K562 (cell line): Measurements from ENCODE around the gene SPATA32. TPM values are rescaled to one million over a fixed set of nuclear protein-coding genes. Genes with fewer than 3 reads are reported as not detected.

Experiments used
- ATAC-seq: fragments of 200-7000 bp; cut with Tn5 transposase; 3 replicates; pipeline ENCODE4 v1.9.1; 2020; ENCODE audit warnings: moderate library complexity
- BruUV-seq: library from RNA; stranded (reverse); fragments of 400-500 nt; replicated peaks from 2 replicates; lab custom pipeline; 2021; lab: Mats Ljungman, UMichigan
- CTCF ChIA-PET: fragments of 300-600 bp; formaldehyde crosslinking; extraction: SDS; loops from one replicate; lab custom pipeline; 2021; ENCODE audit warnings: low intra/inter-chr PET ratio; lab: Yijun Ruan, JAX
- POLR2A ChIA-PET: fragments of 300-600, 350-650 bp; sonication (Branson Sonifier 250); formaldehyde crosslinking; extraction: SDS; loops from one replicate; lab custom pipeline; 2021; ENCODE audit warnings: antibody characterized with exemption, inconsistent platforms; lab: Yijun Ruan, JAX
- DNase-seq, 4 experiments: peaks; one replicate each; pipeline versions ENCODE4 v3.0.0 to v3.0.0-alpha.2; 2011 to 2018; ENCODE audit warnings: low spot score in 3 of 4, mixed read lengths in 3 of 4; ENCODE audit errors: extremely low read depth in 1 of 4
- FAIRE-seq: peaks from 2 replicates; lab custom pipeline; 2011; peaks lifted over from hg19 to GRCh38; lab: Jason Lieb, UNC
- H2AFZ ChIP-seq: 2 replicates; pipeline ENCODE4 v1.6.0; 2011; ENCODE audit warnings: low read depth, low read length, control low read depth, inconsistent platforms
- H3K27ac ChIP-seq: fragments of 200-600 bp; 3 replicates; pipeline ENCODE4 v1.8.0; 2011; ENCODE audit warnings: low read depth, mild to moderate bottlenecking, control low read depth, inconsistent platforms, low read length, moderate library complexity, mixed read lengths; ENCODE audit errors: extremely low read depth
- H3K27me3 ChIP-seq, 2 experiments: fragments of 300-600 bp in 1 of 2; 2 replicates in 1 of 2; 3 replicates in 1 of 2; pipeline versions ENCODE4 v1.6.0 to v1.8.0; 2011; ENCODE audit warnings: inconsistent platforms in 2 of 2, low read length in 2 of 2, mild to moderate bottlenecking in 1 of 2, mixed read lengths in 1 of 2, moderate library complexity in 1 of 2; ENCODE audit not compliant: control insufficient read depth in 2 of 2, insufficient read depth in 2 of 2
- H3K36me3 ChIP-seq: fragments of 300-600 bp; 3 replicates; pipeline ENCODE4 v1.8.0; 2011; ENCODE audit warnings: mild to moderate bottlenecking, low read length, inconsistent platforms; ENCODE audit not compliant: control insufficient read depth, insufficient read depth
- H3K4me1 ChIP-seq, 2 experiments: fragments of 200-600 bp in 1 of 2; replicated peaks in 1 of 2; 2 replicates in 1 of 2; 3 replicates in 1 of 2; pipeline versions ENCODE4 v1.5.1 to v1.8.0; 2011; ENCODE audit warnings: inconsistent platforms in 2 of 2, low read length in 2 of 2, mild to moderate bottlenecking in 1 of 2, mixed read lengths in 1 of 2, moderate library complexity in 1 of 2; ENCODE audit not compliant: control insufficient read depth in 2 of 2, insufficient read depth in 2 of 2
- H3K4me2 ChIP-seq: 2 replicates; pipeline ENCODE4 v1.6.1; 2011; ENCODE audit warnings: low read length, control low read depth, inconsistent platforms, mixed read lengths; ENCODE audit not compliant: insufficient read depth
- H3K4me3 ChIP-seq: fragments of 200-600 bp; sonication (generic), shearing (Covaris generic); 2 replicates; pipeline ENCODE4 v1.5.1; 2016; ENCODE audit warnings: control low read depth, inconsistent platforms
- H3K79me2 ChIP-seq: fragments of 200-600 bp; 3 replicates; pipeline ENCODE4 v1.8.0; 2011; ENCODE audit warnings: low read length, inconsistent platforms; ENCODE audit not compliant: control insufficient read depth, insufficient read depth
- H3K9ac ChIP-seq, 2 experiments: 2 replicates each; pipeline versions ENCODE4 v1.6.0 to v1.6.1; 2011; ENCODE audit warnings: low read depth in 2 of 2, low read length in 2 of 2, control low read depth in 1 of 2, inconsistent platforms in 1 of 2, mild to moderate bottlenecking in 1 of 2, mixed read lengths in 1 of 2; ENCODE audit not compliant: insufficient read depth in 1 of 2
- H3K9me1 ChIP-seq: one replicate; pipeline ENCODE4 v1.6.0; 2011; ENCODE audit warnings: inconsistent platforms, mild to moderate bottlenecking, low read length, moderate library complexity; ENCODE audit not compliant: control insufficient read depth, insufficient read depth
- H3K9me3 ChIP-seq: replicated peaks from 2 replicates; pipeline ENCODE4 v1.5.1; 2011; ENCODE audit warnings: low read depth, low read length, inconsistent platforms; ENCODE audit not compliant: control insufficient read depth, insufficient read depth
- H4K20me1 ChIP-seq: replicated peaks from 2 replicates; pipeline ENCODE4 v1.6.1; 2011; ENCODE audit warnings: low read length, inconsistent platforms, mixed read lengths; ENCODE audit not compliant: control insufficient read depth, insufficient read depth
- CGGBP1 ChIP-seq: fragments of 250-450 bp; sonication (Bioruptor Pico); IDR thresholded peaks from 2 replicates; pipeline ENCODE4 v1.9.0; 2021; ENCODE audit warnings: mild to moderate bottlenecking
- DMBX1 ChIP-seq: fragments of 250-450 bp; sonication (Bioruptor Pico); IDR thresholded peaks from 2 replicates; pipeline ENCODE4 v1.8.0; 2022; ENCODE audit warnings: inconsistent platforms, mild to moderate bottlenecking, moderate library complexity, borderline replicate concordance
- DNMT1 ChIP-seq: fragments of 450-650 bp; IDR thresholded peaks from 2 replicates; pipeline ENCODE4 v1.6.1; 2016; ENCODE audit warnings: antibody characterized with exemption, mild to moderate bottlenecking
- ELF1 ChIP-seq: fragments of 200-800 bp; sonication (Bioruptor generic); IDR thresholded peaks from 2 replicates; pipeline ENCODE4 v1.6.1; 2016; ENCODE audit warnings: missing genetic modification characterization, missing compliant biosample characterization
- SMAD4 ChIP-seq: fragments of 250-450 bp; sonication (Bioruptor Pico); conservative IDR thresholded peaks from 2 replicates; pipeline ENCODE4 v1.8.0; 2021; ENCODE audit warnings: inconsistent platforms, mild to moderate bottlenecking, moderate library complexity
- TOE1 ChIP-seq, 2 experiments: fragments of 450-650 bp in 1 of 2; sonication (generic) in 1 of 2; formaldehyde crosslinking in 1 of 2; IDR thresholded peaks; 2 replicates each; pipeline versions ENCODE4 v1.7.1 to v1.8.0; 2016 to 2022; ENCODE audit warnings: borderline replicate concordance in 2 of 2, mild to moderate bottlenecking in 2 of 2, antibody characterized with exemption in 1 of 2, inconsistent platforms in 1 of 2, low read depth in 1 of 2, missing genetic modification reagents in 1 of 2, moderate library complexity in 1 of 2
- ZNF253 ChIP-seq: fragments of 250-450 bp; sonication (Bioruptor Pico); conservative IDR thresholded peaks from 2 replicates; pipeline ENCODE4 v1.6.1; 2021; ENCODE audit warnings: mild to moderate bottlenecking
- ZNF586 ChIP-seq: fragments of 450-650 bp; formaldehyde crosslinking; conservative IDR thresholded peaks from 2 replicates; pipeline ENCODE4 v1.4.0; 2020; ENCODE audit warnings: mild to moderate bottlenecking, moderate library complexity
- ZSCAN29 ChIP-seq: fragments of 450-650 bp; IDR thresholded peaks from 2 replicates; pipeline ENCODE4 v1.6.1; 2017
- WGBS: fragments of 100-300 bp; shearing (Covaris generic); methylation state at CpG from one replicate; pipeline ENCODE4 v1.1.6; 2016; ENCODE audit warnings: low coverage, mixed read lengths; ENCODE audit not compliant: insufficient coverage; ENCODE audit errors: missing lambda C conversion rate; 5-methylcytosine and 5-hydroxymethylcytosine counted together
- in situ Hi-C: fragments of 300-500 bp; cut with MboI; formaldehyde crosslinking; loops from 4 replicates; pipeline ENCODE4 v1.15.0; 2018; ENCODE audit warnings: inconsistent platforms, mixed read lengths
- intact Hi-C: fragments of 100-400 bp; cut with micrococcal nuclease; formaldehyde crosslinking; loops from 2 replicates; pipeline ENCODE4 v1.14.2; 2022
- polyA plus RNA-seq, 8 experiments: library from polyadenylated mRNA; depleted of rRNA in 4 of 8; stranded (reverse) in 5 of 8; unstranded in 3 of 8; fragments of >200 nt; fragmentation: Nextera tagmentation in 2 of 8; fragmentation: Illumina TruSeq in 1 of 8; extraction: Ambion mirVana in 2 of 8; extraction: Trizol in 1 of 8; gene quantifications; 2 replicates each; pipeline versions ENCODE4 v1.2.1 to v1.2.3, GENCODE V29; 2011 to 2014; ENCODE audit warnings: inconsistent platforms in 1 of 8, missing spikeins in 1 of 8
- total RNA-seq, 7 experiments: library from RNA; depleted of rRNA in 6 of 7; stranded (reverse); fragments of >200 nt in 6 of 7; fragmentation: Illumina TruSeq in 2 of 7; extraction: Trizol in 2 of 7; gene quantifications; 2 replicates each; pipeline versions ENCODE4 v1.2.1 to v1.2.3, GENCODE V29; 2011 to 2021; ENCODE audit warnings: low replicate concordance in 1 of 7
- TF ChIP-seq, protein P1 (sequence below): fragments of 200-600 bp; sonication (generic); IDR thresholded peaks from one replicate; pipeline ENCODE4 v1.6.1; 2012; ENCODE audit warnings: mild to moderate bottlenecking, low read depth, low read length, inconsistent platforms

Gene SPATA32
- total and polyA plus RNA-seq, 9 of the 15 experiments (the other 6 are each of a cell fraction or from before 2014, with no cell fraction given), result 0.03 to 0.06 TPM; not detected in 7

DNA sequence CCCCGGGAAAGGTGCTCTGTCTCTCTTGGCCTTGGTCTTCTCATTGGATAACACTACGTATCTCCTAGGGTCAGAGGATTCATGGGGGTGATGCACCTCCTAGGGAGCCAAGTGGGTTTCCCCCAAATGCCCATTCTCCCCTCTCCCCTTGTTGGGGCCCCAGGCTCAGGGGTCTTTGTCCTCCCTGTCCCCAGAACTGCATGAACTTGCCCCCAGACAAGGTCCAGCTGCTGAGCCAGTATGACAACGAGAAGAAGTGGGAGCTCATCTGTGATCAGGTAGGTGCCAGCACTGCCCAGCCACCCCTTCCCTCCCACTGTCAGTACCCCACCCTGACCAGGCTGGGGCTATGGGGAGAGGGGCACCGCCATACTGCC is 31.5 kb downstream of the SPATA32 start:
- in situ Hi-C loops, result no loop called here

More for the DNA sequence above, 31.5 kb downstream of the SPATA32 start:
- H3K4me3 ChIP-seq, result no peak overlapping the region
- H3K36me3 ChIP-seq, result no peaks in the 10 kb centered on the region; the same call in 2 of the 3 replicates
- H3K9me1 ChIP-seq, result no peaks in the 10 kb centered on the region
- no peak overlapping the region for H2AFZ ChIP-seq
- H3K27me3 ChIP-seq, result no peaks in the 10 kb centered on the region
- ATAC-seq, result no peak
- 75% methylated on average over 2 of the region's 4 CpGs for WGBS
- H3K79me2 ChIP-seq, result peaks cover 42% of the 10 kb centered on the region
- DNase-seq, result no peak
- CTCF ChIA-PET, result interaction anchor here (0.5 kb wide), 1 partner anchor 13 kb away, joined by 4 read pairs; no protein-coding TSS in a partner anchor
- peak overlapping the region in 1 of 2 experiments; percentile 77; a peak in 2 of 4 replicates for H3K9ac ChIP-seq
- H4K20me1 ChIP-seq, result no peaks in the 10 kb centered on the region
- intact Hi-C loops, result no loop called here
- no peak overlapping the region for H3K27ac ChIP-seq
- no peaks in the 10 kb centered on the region for H3K9me3 ChIP-seq
- POLR2A ChIA-PET, result interaction anchor here (1.5 to 9.0 kb wide), 2 partner anchors 12 to 80 kb away, joined by 4 to 92 read pairs; partner anchors contain the start of gene HEXIM1
- BruUV-seq, result no TSS peak
- no peak overlapping the region for H3K4me2 ChIP-seq
- no peak for TF ChIP-seq DNMT1
- no peak for TF ChIP-seq ELF1 (tag)
- no peak for TF ChIP-seq ZNF586 (CRISPR knock-in tag)
- no peak for TF ChIP-seq CGGBP1 (CRISPR knock-in tag)
- TF ChIP-seq ZNF253 (CRISPR knock-in tag), result no peak
- TF ChIP-seq, protein P1, sequence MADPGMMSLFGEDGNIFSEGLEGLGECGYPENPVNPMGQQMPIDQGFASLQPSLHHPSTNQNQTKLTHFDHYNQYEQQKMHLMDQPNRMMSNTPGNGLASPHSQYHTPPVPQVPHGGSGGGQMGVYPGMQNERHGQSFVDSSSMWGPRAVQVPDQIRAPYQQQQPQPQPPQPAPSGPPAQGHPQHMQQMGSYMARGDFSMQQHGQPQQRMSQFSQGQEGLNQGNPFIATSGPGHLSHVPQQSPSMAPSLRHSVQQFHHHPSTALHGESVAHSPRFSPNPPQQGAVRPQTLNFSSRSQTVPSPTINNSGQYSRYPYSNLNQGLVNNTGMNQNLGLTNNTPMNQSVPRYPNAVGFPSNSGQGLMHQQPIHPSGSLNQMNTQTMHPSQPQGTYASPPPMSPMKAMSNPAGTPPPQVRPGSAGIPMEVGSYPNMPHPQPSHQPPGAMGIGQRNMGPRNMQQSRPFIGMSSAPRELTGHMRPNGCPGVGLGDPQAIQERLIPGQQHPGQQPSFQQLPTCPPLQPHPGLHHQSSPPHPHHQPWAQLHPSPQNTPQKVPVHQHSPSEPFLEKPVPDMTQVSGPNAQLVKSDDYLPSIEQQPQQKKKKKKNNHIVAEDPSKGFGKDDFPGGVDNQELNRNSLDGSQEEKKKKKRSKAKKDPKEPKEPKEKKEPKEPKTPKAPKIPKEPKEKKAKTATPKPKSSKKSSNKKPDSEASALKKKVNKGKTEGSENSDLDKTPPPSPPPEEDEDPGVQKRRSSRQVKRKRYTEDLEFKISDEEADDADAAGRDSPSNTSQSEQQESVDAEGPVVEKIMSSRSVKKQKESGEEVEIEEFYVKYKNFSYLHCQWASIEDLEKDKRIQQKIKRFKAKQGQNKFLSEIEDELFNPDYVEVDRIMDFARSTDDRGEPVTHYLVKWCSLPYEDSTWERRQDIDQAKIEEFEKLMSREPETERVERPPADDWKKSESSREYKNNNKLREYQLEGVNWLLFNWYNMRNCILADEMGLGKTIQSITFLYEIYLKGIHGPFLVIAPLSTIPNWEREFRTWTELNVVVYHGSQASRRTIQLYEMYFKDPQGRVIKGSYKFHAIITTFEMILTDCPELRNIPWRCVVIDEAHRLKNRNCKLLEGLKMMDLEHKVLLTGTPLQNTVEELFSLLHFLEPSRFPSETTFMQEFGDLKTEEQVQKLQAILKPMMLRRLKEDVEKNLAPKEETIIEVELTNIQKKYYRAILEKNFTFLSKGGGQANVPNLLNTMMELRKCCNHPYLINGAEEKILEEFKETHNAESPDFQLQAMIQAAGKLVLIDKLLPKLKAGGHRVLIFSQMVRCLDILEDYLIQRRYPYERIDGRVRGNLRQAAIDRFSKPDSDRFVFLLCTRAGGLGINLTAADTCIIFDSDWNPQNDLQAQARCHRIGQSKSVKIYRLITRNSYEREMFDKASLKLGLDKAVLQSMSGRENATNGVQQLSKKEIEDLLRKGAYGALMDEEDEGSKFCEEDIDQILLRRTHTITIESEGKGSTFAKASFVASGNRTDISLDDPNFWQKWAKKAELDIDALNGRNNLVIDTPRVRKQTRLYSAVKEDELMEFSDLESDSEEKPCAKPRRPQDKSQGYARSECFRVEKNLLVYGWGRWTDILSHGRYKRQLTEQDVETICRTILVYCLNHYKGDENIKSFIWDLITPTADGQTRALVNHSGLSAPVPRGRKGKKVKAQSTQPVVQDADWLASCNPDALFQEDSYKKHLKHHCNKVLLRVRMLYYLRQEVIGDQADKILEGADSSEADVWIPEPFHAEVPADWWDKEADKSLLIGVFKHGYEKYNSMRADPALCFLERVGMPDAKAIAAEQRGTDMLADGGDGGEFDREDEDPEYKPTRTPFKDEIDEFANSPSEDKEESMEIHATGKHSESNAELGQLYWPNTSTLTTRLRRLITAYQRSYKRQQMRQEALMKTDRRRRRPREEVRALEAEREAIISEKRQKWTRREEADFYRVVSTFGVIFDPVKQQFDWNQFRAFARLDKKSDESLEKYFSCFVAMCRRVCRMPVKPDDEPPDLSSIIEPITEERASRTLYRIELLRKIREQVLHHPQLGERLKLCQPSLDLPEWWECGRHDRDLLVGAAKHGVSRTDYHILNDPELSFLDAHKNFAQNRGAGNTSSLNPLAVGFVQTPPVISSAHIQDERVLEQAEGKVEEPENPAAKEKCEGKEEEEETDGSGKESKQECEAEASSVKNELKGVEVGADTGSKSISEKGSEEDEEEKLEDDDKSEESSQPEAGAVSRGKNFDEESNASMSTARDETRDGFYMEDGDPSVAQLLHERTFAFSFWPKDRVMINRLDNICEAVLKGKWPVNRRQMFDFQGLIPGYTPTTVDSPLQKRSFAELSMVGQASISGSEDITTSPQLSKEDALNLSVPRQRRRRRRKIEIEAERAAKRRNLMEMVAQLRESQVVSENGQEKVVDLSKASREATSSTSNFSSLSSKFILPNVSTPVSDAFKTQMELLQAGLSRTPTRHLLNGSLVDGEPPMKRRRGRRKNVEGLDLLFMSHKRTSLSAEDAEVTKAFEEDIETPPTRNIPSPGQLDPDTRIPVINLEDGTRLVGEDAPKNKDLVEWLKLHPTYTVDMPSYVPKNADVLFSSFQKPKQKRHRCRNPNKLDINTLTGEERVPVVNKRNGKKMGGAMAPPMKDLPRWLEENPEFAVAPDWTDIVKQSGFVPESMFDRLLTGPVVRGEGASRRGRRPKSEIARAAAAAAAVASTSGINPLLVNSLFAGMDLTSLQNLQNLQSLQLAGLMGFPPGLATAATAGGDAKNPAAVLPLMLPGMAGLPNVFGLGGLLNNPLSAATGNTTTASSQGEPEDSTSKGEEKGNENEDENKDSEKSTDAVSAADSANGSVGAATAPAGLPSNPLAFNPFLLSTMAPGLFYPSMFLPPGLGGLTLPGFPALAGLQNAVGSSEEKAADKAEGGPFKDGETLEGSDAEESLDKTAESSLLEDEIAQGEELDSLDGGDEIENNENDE, result no peak
- TF ChIP-seq ZSCAN29, result no peak
- TF ChIP-seq DMBX1, result no peak
- TF ChIP-seq SMAD4 (CRISPR knock-in tag), result no peak
- TF ChIP-seq TOE1 (IDR thresholded peaks at IDR 0.05; ENCODE audit: borderline replicate concordance), result no peak
- TF ChIP-seq TOE1 (CRISPR knock-in tag; IDR thresholded peaks at IDR 0.05; ENCODE audit: borderline replicate concordance, low read depth), result no peak
- peaks cover 50 to 66% of the 10 kb centered on the region in 2 experiments for H3K4me1 ChIP-seq
- no peak for FAIRE-seq
